Measurements from ENCODE around the gene SETD2. TPM values are rescaled to one million over a fixed set of nuclear protein-coding genes. Genes with fewer than 3 reads are reported as not detected.

Gene SETD2
- total RNA-seq, 1 experiment from 2014 or later = 24.1 TPM

GRCh38 chr3:47162697-47163168 lies 1.2 kb downstream of the SETD2 start:
- CTCF ChIA-PET = no interaction called here
- Histone ChIP-seq H3K27ac (ENCODE audit: low read length) (peak overlapping the region; percentile 55), H3F3A (ENCODE audit: low read length, unreplicated experiment) (no peaks in the 10 kb centered on the region), H3K9me3 (ENCODE audit: low read length) (no peaks in the 10 kb centered on the region), H3K4me1 (ENCODE audit: insufficient read depth, low read length) (peaks cover 15% of the 10 kb centered on the region), H3K27me3 (ENCODE audit: low read length) (no peaks in the 10 kb centered on the region), H3K36me3 (ENCODE audit: low read depth, low read length) (no peaks in the 10 kb centered on the region), H3K4me3 (ENCODE audit: low read length) (peak overlapping the region; percentile 79), H3K4me2 (ENCODE audit: low read length) (peak overlapping the region; percentile 92), H3K9ac (ENCODE audit: low read length) (peak overlapping the region; percentile 96), H4K20me1 (ENCODE audit: low read length) (peaks cover 46% of the 10 kb centered on the region), H3K79me2 (ENCODE audit: low read length) (peaks cover 89% of the 10 kb centered on the region), H3K9me2 (replicated peaks; ENCODE audit: low read length) (no peaks in the 10 kb centered on the region), H2AFZ (ENCODE audit: low read length) (peak overlapping the region; percentile 93)
- ATAC-seq (no peak), DNase-seq (peak; percentile 12)
- POLR2A ChIA-PET (ENCODE audit: unreplicated experiment) = interaction anchor here (0.6 kb wide), 1 partner anchor 39 kb away, joined by 5 read pairs; no protein-coding TSS in a partner anchor
- intact Hi-C loops (cut with micrococcal nuclease) = loop anchor here (10.0 kb wide), 2 partner anchors 122 to 162 kb away; partner anchors contain the start of genes KIF9 and KLHL18
- TF ChIP-seq EZH2phosphoT487 (IDR thresholded peaks at IDR 0.05; ENCODE audit: borderline replicate concordance, low read length) = no peak
- no peak for TF ChIP-seq EZH2 (IDR thresholded peaks at IDR 0.05; ENCODE audit: low read length, unreplicated experiment)
- TF ChIP-seq, protein P1, sequence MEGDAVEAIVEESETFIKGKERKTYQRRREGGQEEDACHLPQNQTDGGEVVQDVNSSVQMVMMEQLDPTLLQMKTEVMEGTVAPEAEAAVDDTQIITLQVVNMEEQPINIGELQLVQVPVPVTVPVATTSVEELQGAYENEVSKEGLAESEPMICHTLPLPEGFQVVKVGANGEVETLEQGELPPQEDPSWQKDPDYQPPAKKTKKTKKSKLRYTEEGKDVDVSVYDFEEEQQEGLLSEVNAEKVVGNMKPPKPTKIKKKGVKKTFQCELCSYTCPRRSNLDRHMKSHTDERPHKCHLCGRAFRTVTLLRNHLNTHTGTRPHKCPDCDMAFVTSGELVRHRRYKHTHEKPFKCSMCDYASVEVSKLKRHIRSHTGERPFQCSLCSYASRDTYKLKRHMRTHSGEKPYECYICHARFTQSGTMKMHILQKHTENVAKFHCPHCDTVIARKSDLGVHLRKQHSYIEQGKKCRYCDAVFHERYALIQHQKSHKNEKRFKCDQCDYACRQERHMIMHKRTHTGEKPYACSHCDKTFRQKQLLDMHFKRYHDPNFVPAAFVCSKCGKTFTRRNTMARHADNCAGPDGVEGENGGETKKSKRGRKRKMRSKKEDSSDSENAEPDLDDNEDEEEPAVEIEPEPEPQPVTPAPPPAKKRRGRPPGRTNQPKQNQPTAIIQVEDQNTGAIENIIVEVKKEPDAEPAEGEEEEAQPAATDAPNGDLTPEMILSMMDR (conservative IDR thresholded peaks at IDR 0.05; ENCODE audit: low read depth, low read length) = no peak
- BruUV-seq (replicated peaks) = TSS peak; percentile 62

- Histone ChIP-seq H3K27me3 (ENCODE audit: low read length) (no peaks in the 10 kb centered on the region), H3K4me3 (ENCODE audit: low read length) (peak overlapping the region; percentile 79), H3K36me3 (ENCODE audit: low read depth, low read length) (no peaks in the 10 kb centered on the region), H3K9me2 (replicated peaks; ENCODE audit: low read length) (no peaks in the 10 kb centered on the region), H2AFZ (ENCODE audit: low read length) (no peak overlapping the region), H4K20me1 (ENCODE audit: low read length) (peaks cover 52% of the 10 kb centered on the region), H3K9ac (ENCODE audit: low read length) (peak overlapping the region; percentile 96), H3K9me3 (ENCODE audit: low read length) (no peaks in the 10 kb centered on the region), H3F3A (ENCODE audit: low read length, unreplicated experiment) (no peaks in the 10 kb centered on the region), H3K4me2 (ENCODE audit: low read length) (peak overlapping the region; percentile 92), H3K27ac (ENCODE audit: low read length) (no peak overlapping the region), H3K79me2 (ENCODE audit: low read length) (peaks cover 95% of the 10 kb centered on the region), H3K4me1 (ENCODE audit: insufficient read depth, low read length) (peaks cover 15% of the 10 kb centered on the region)
- BruUV-seq (replicated peaks) = no TSS peak
- no peak for ATAC-seq
- intact Hi-C loops (cut with micrococcal nuclease) = loop anchor here (10.0 kb wide), 2 partner anchors 123 to 163 kb away; partner anchors contain the start of genes KIF9 and KLHL18
- TF ChIP-seq EZH2phosphoT487 (IDR thresholded peaks at IDR 0.05; ENCODE audit: borderline replicate concordance, low read length) (no peak), EZH2 (IDR thresholded peaks at IDR 0.05; ENCODE audit: low read length, unreplicated experiment) (no peak)
- TF ChIP-seq, protein P1 (conservative IDR thresholded peaks at IDR 0.05; ENCODE audit: low read depth, low read length) = no peak
- DNase-seq = no peak
- POLR2A ChIA-PET (ENCODE audit: unreplicated experiment) = no interaction called here
- CTCF ChIA-PET = no interaction called here
These were observed 1.8 kb downstream of the SETD2 start for GRCh38 chr3:47161983-47162696.

DNA sequence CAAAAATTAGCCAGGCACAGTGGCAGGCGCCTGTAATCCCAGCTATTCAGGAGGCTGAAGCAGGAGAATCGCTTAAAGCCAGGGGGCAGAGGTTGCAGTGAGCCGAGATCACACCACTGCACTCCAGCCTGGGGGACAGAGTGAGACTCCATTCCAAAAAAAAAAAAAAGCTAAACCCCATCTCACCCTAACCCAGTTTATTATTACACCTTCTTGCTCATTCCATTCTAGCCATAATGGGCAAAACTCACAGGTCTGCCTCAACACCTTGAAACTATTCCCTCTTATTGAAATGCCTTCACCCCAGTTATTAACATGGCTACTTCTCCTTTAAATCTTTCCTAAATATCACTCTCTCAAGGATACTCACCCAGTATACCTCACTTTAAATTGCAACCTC lies 4.1 kb downstream of the SETD2 start:
- no peak overlapping the region for H3K9ac ChIP-seq (ENCODE audit: low read length)
- no peaks in the 10 kb centered on the region for H3K27me3 ChIP-seq (ENCODE audit: low read length)
- intact Hi-C loops (cut with micrococcal nuclease) = loop anchor here (10.0 kb wide), 2 partner anchors 125 to 165 kb away; partner anchors contain the start of genes KIF9 and KLHL18
- no peaks in the 10 kb centered on the region for H3K9me2 ChIP-seq (replicated peaks; ENCODE audit: low read length)
- TF ChIP-seq, protein P1 (conservative IDR thresholded peaks at IDR 0.05; ENCODE audit: low read depth, low read length) = no peak
- no peak for TF ChIP-seq EZH2 (IDR thresholded peaks at IDR 0.05; ENCODE audit: low read length, unreplicated experiment)
- no peak for TF ChIP-seq EZH2phosphoT487 (IDR thresholded peaks at IDR 0.05; ENCODE audit: borderline replicate concordance, low read length)
- no peaks in the 10 kb centered on the region for H3K9me3 ChIP-seq (ENCODE audit: low read length)
- ATAC-seq (no peak), DNase-seq (no peak)
- H3K79me2 ChIP-seq (ENCODE audit: low read length) = peaks cover 98% of the 10 kb centered on the region
- POLR2A ChIA-PET (ENCODE audit: unreplicated experiment) = no interaction called here
- H2AFZ ChIP-seq (ENCODE audit: low read length) = no peak overlapping the region
- peaks cover 7% of the 10 kb centered on the region; the same call in 1 of the 2 replicates for H3K4me1 ChIP-seq (ENCODE audit: insufficient read depth, low read length)
- H3K36me3 ChIP-seq (ENCODE audit: low read depth, low read length) = no peaks in the 10 kb centered on the region
- H4K20me1 ChIP-seq (ENCODE audit: low read length) = peaks cover 74% of the 10 kb centered on the region
- H3K27ac ChIP-seq (ENCODE audit: low read length) = no peak overlapping the region
- H3K4me3 ChIP-seq (ENCODE audit: low read length) = no peak overlapping the region
- CTCF ChIA-PET = no interaction called here
- no TSS peak for BruUV-seq (replicated peaks)
- H3K4me2 ChIP-seq (ENCODE audit: low read length) = no peak overlapping the region
- no peaks in the 10 kb centered on the region for H3F3A ChIP-seq (ENCODE audit: low read length, unreplicated experiment)
